ENCODE data around the gene ARL6IP5.

The ARL6IP5 gene

GRCh38 chr3:69116897-69117296 is 32.2 kb downstream of the ARL6IP5 start:
- DNase-seq (ENCODE audit: low spot score): no peak

- DNase-seq (ENCODE audit: low spot score): no peak
Observed at GRCh38 chr3:69118555-69118954, 33.8 kb downstream of the ARL6IP5 start.

- DNase-seq (ENCODE audit: low spot score): no peak
Observed at GRCh38 chr3:69119138-69119537, 34.4 kb downstream of the ARL6IP5 start.

- no peak for DNase-seq (ENCODE audit: low spot score)
Observed at GRCh38 chr3:69119681-69120080, 34.9 kb downstream of the ARL6IP5 start.

GRCh38 chr3:69120879-69121464 is 36.2 kb downstream of the ARL6IP5 start:
- DNase-seq (ENCODE audit: low spot score): peak; percentile 84

- DNase-seq (ENCODE audit: low spot score): no peak
Observed at GRCh38 chr3:69121513-69121912, 36.8 kb downstream of the ARL6IP5 start.

GRCh38 chr3:69121950-69122349 is 37.2 kb downstream of the ARL6IP5 start:
- DNase-seq (ENCODE audit: low spot score): no peak

GRCh38 chr3:69122403-69122802 is 37.7 kb downstream of the ARL6IP5 start, which contains the start of gene LMOD3:
Gene LMOD3, minus strand, starts transcription at chr3:69122595. Its CDS starts 209 bp downstream, at chr3:69122386.
- no peak for DNase-seq (ENCODE audit: low spot score)

GRCh38 chr3:69126216-69126615 is 41.5 kb downstream of the ARL6IP5 start:
- DNase-seq (ENCODE audit: low spot score): no peak

GRCh38 chr3:69126999-69127398 is 42.3 kb downstream of the ARL6IP5 start:
- DNase-seq (ENCODE audit: low spot score): no peak

- no peak for DNase-seq (ENCODE audit: low spot score)
Observed at GRCh38 chr3:69128509-69128908, 43.8 kb downstream of the ARL6IP5 start.

- DNase-seq (ENCODE audit: low spot score): no peak
Observed at GRCh38 chr3:69129531-69129930, 44.8 kb downstream of the ARL6IP5 start.

GRCh38 chr3:69130689-69131088 is 46.0 kb downstream of the ARL6IP5 start:
- no peak for DNase-seq (ENCODE audit: low spot score)

GRCh38 chr3:69137005-69137404 is 52.3 kb downstream of the ARL6IP5 start:
- no peak for DNase-seq (ENCODE audit: low spot score)

GRCh38 chr3:69137412-69137811 is 52.7 kb downstream of the ARL6IP5 start:
- no peak for DNase-seq (ENCODE audit: low spot score)

GRCh38 chr3:69141313-69141712 is 56.6 kb downstream of the ARL6IP5 start:
- DNase-seq (ENCODE audit: low spot score): no peak

GRCh38 chr3:69142090-69142489 is 57.4 kb downstream of the ARL6IP5 start:
- no peak for DNase-seq (ENCODE audit: low spot score)

GRCh38 chr3:69142797-69143454 is 58.2 kb downstream of the ARL6IP5 start:
- DNase-seq (ENCODE audit: low spot score): no peak

GRCh38 chr3:69143612-69144011 is 58.9 kb downstream of the ARL6IP5 start:
- DNase-seq (ENCODE audit: low spot score): no peak

- DNase-seq (ENCODE audit: low spot score): no peak
Observed at GRCh38 chr3:69144631-69145245, 60.0 kb downstream of the ARL6IP5 start.

GRCh38 chr3:69145688-69146087 is 61.0 kb downstream of the ARL6IP5 start:
- no peak for DNase-seq (ENCODE audit: low spot score)

GRCh38 chr3:69149586-69149985 is 64.8 kb downstream of the ARL6IP5 start:
- no peak for DNase-seq (ENCODE audit: low spot score)

Measured in cerebellar cortex (tissue), 1 donor.